Astrocyte of the hippocampus (primary cell): ENCODE measurements around the gene FARP1.

ENCODE experiments used
- DNase-seq: peaks from one replicate; pipeline ENCODE4 v3.0.0; 2011; ENCODE audit warnings: low read depth, low spot score

FARP1 gene

DNA sequence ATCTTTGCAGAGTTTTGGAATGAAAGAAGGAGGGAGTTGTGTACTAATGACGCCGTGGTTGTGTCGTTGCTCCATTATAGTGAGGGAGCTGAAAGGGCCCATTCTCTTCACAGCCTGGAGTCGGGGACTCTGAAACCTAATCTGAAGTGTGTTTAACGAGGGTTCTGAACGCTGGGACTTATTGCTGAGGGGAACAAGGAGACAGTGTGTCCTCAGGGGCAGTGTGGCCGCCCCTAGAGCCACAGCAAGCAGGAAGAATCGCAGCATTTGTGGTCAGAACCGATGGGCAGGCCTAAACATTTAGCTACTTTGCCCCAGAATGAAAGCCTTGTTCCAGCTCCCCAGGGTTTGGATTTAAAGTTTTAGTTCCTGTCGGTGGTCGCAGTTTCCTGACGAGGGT lies 190.6 kb downstream of the FARP1 start:
- DNase-seq: no peak

- no peak for DNase-seq
Observed at GRCh38 chr13:98334620-98335205, 191.8 kb downstream of the FARP1 start.

GRCh38 chr13:98335721-98336120 lies 192.8 kb downstream of the FARP1 start:
- DNase-seq: no peak

GRCh38 chr13:98338310-98338709 lies 195.4 kb downstream of the FARP1 start:
- DNase-seq: no peak

GRCh38 chr13:98339684-98340425 lies 197.0 kb downstream of the FARP1 start:
- no peak for DNase-seq

DNA sequence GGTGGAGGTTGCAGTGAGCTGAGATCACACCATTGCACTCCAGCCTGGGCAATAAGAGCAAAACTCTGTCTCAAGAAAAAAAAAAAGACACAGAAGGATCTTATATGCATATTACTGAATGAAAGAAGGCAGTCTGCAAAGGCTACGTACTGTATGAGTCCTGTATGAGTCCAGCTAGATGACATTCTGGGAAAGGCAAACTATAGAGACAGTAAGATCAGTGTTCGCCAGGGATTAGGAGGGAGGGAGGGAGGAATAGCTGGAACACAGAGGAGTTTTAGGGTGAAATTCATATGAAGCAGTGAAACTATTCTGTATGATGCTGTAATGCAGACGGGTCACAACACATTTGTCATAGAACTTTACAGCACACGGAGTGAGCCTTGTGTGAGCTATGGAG lies 200.1 kb downstream of the FARP1 start:
- DNase-seq: no peak

DNA sequence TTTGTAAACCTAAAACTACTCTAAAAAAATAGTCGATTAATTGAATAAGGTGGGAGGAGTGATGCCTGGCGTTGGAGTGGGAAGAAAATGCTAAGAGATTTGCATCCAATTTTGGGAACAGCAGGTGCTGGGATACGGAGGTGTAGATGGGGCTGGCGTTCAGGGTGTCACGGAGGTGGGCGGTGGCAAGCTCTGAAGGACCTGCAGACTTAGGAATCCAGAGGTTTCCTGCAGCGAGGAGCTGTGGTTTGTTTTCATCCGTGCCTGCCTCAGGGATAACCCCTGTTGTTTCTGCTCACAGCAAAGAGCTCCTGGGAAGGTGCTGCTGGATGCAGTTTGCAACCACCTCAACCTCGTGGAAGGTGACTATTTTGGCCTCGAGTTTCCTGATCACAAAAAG lies 200.6 kb downstream of the FARP1 start:
- DNase-seq: no peak

DNA sequence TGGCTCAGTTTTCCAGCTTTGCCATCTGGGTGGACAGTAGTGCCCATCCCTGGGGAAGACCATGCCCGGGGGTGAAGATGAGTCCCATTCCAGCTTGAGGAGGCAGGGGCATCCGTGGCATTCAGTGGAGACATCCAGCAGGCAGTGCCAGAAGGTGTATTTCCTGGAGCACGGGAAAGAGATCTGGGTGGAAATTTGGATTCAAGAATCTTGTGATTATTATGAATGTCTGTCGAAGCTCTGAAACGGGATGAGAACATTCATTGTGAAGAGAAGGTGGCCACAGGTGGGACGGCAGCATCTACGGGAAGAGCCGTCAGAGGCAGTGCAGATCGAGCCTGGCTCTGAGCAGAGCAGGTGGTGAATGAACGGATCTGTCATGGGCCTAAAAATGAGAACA lies 201.5 kb downstream of the FARP1 start:
- no peak for DNase-seq

- no peak for DNase-seq
Observed at GRCh38 chr13:98345107-98345935, 202.4 kb downstream of the FARP1 start.

DNA sequence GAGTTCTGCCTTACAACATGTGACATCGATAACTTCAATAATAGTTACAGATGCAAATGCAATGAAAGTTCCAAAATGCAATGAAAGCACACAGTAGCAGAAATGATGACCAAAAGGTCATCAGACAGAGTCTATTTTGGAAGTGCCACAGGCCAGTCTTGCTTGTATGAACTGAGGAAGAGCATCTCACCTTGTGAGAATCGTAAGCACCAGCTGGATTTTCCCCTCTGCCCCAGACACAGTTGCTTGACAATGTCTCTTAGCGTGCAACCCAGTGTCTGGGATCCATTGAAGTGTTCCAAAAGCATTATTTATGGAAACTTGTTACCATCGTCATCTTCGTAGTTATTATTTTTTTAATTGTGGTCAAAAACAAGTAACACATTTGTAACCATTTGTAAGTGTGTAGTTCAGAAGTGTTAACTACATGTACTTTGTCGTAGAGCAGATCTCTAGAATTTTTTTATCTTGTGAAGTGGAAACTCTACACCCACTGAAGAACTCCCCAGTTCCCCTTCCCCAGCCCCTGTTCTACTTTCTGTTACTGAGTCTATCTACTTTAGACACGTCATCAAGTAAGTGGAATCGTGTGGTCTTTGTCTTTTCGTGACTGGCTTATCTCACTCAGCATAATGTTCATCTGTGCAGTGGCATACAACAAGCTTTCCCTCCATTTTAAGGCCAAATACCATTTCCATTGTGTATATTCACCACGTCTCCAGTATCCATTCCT lies 204.2 kb downstream of the FARP1 start:
- DNase-seq: no peak

DNA sequence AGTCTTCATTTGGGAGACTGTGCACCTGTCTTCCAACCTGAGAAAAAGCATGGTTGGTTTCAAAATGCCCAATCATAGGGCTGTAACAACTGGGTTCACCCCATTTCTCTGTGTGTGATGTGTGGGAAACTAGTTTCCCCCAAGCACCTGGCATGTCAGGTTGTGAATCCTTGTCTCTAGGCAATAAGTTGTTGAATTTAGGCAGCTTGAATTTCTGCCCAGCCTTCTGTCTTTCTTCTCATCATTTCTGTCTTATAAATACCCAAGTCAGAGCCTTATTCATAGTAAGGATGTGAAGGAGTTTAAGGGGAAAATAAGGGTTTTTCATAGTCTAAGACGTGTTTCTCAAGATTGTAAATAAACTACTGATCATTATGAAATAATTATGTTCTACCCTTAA lies 204.9 kb downstream of the FARP1 start:
- DNase-seq: no peak

DNA sequence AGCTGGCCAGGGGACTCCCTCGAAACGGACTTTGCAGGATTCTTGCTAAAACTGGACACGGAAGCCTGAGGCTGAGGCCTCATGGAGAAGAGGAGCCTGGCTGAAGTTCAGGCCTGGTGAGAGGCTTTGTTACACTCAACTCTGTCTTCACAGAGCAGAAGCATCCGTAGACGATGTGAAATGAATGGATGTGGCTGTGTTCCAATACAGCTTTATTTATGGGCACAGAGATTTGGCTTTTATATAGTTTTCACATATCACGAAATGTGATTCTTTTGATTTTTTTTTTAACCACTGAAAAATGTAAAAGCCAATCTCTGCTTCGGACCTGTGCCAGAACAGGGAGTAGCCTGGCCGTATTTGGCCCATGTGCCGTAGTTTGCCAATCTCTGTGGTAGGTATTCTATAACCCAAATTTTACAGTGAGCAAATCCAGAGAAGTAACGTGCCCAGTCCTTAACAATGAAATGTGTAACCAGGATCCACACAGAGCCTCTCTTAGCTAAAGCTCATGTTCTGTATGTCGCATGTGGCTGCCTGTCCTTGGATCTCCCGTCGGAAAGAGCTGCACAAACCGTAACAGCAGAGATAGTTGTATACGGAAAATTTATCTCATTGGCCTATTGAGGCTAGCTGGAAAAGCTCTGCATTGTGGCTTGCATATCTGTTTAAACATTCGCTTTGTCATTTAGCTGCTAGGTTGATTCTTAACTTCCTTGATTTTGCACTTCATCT lies 205.7 kb downstream of the FARP1 start:
- DNase-seq: no peak

- no peak for DNase-seq
Observed at GRCh38 chr13:98349731-98350305, 206.9 kb downstream of the FARP1 start.

DNA sequence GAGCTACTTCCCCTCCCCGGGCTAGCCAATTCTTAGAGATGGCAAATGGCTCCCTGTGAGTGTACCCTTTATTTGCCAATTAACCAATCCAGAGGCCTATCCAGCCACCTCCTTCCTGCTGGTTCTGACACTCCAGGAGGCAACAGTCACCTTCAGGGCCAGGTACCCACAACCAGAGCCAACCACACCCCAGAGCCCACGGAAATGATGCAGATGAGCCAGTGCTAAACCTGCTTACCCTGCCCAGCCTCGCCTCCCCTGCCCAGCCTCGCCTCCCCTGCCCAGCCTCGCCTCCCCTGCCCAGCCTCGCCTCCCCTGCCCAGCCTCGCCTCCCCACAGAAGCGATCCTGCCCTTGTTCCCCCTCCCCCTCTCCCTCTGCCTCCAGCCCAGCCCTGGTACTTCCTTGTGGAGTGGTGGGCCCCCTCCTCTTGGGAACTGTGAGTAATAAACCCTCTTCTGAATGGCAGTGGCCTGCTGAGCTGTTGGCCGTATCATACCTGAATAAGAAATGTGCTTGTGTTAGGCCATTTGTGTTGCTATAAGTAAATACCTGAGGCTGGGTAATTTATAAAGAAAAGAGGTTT lies 207.9 kb downstream of the FARP1 start:
- DNase-seq: no peak

- DNase-seq: no peak
Observed at GRCh38 chr13:98351636-98352035, 208.7 kb downstream of the FARP1 start.

- DNase-seq: no peak
Observed at GRCh38 chr13:98352226-98352625, 209.3 kb downstream of the FARP1 start.

DNA sequence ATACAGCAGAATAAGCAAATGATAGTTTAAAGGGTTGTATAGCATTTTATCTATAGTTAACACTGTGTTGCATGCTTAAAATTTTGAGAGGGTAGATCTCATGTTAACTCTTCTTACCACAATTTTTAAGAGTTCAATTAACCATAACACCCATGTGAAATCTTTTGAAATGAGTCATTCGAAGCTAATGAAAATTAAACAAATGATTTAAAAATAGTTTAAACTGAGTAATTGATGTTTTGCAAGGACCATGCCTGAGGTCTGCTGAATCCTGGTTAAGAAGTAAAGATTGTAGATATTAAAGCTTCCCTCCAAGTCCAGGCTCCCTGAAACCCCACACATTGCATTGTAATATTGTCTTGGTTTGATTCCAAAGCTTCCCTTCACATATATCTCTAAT lies 210.9 kb downstream of the FARP1 start:
- DNase-seq: no peak

DNA sequence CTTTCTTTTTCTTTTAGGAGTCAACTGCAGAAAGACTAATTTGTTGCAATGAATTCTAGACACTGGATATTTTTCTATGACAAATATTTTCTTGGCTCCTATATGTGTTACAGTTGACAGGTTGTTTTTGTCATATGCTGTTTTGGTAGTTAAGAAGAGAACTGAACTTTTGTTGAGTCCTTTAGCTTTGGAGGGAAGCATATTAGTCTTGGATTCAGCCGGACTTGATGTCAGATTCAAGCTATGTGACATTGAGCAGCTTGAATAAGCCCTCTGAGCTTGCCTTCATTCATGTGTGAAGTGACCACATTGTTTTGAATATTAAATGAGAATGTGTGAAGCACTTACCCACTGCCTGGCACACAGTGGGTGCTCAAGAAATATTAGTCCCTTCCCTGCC lies 216.0 kb downstream of the FARP1 start:
- DNase-seq: peak; percentile 31

- DNase-seq: no peak
Observed at GRCh38 chr13:98360545-98360944, 217.7 kb downstream of the FARP1 start.

- DNase-seq: no peak
Observed at GRCh38 chr13:98363326-98363725, 220.4 kb downstream of the FARP1 start.

DNA sequence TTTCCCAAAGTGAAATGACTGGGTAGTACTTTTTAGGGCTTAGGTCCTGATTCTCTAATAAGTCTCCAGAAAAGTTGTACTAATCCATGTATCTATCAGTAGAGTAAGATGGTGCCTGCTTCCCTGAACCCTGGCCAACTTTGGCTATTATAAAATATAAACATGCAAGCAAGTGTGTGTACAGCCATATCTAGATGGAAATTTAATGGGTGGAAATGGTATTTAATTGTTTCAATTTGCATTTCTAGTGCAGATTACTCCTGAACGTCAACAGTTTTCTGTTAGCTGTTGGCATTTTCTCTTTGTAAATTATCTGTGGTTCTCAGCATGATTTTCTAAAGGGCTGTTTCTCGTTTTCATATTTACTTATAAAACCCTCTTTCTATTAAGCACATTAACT lies 221.3 kb downstream of the FARP1 start:
- DNase-seq: no peak
